ENCODE measurements around the gene DBF4B. TPM values are rescaled to one million over a fixed set of nuclear protein-coding genes. Genes with fewer than 3 reads are reported as not detected.

The DBF4B gene
- total and polyA plus RNA-seq, 2 of the 13 experiments (the other 11 are each of a cell fraction or from before 2014, with no cell fraction given): 11.7 to 13.2 TPM

- no peak for TF ChIP-seq ZNF354B (CRISPR knock-in tag; IDR thresholded peaks at IDR 0.05)
- no peak for TF ChIP-seq ZNF382 (CRISPR knock-in tag; IDR thresholded peaks at IDR 0.05; ENCODE audit: borderline replicate concordance)
- TF ChIP-seq HOXA9 (CRISPR knock-in tag; IDR thresholded peaks at IDR 0.05; ENCODE audit: borderline replicate concordance): peak; percentile 73; the same call in 1 of the 2 replicates
- TF ChIP-seq NFKB2 (CRISPR knock-in tag; IDR thresholded peaks at IDR 0.05; ENCODE audit: borderline replicate concordance): peak; percentile 34; the same call in 1 of the 2 replicates
- TF ChIP-seq PRDM10 (CRISPR knock-in tag; IDR thresholded peaks at IDR 0.05; ENCODE audit: low read depth): no peak; the same call in 1 of the 2 replicates
- peak; percentile 49; the same call in 1 of the 2 replicates for TF ChIP-seq ESRRA (CRISPR knock-in tag; IDR thresholded peaks at IDR 0.05; ENCODE audit: low read depth)
- peak; percentile 93 for TF ChIP-seq REXO4 (CRISPR knock-in tag; IDR thresholded peaks at IDR 0.05; ENCODE audit: borderline replicate concordance)
- TF ChIP-seq ATRX (CRISPR knock-in tag; IDR thresholded peaks at IDR 0.05; ENCODE audit: borderline replicate concordance): no peak
- peak; percentile 72; the same call in 1 of the 2 replicates for TF ChIP-seq MXD4 (CRISPR knock-in tag; IDR thresholded peaks at IDR 0.05)
- peak; percentile 59 for TF ChIP-seq ZEB1 (IDR thresholded peaks at IDR 0.05; ENCODE audit: insufficient replicate concordance, low read depth)
- peak; percentile 36; the same call in 1 of the 2 replicates for TF ChIP-seq MTA1 (CRISPR knock-in tag; IDR thresholded peaks at IDR 0.05; ENCODE audit: borderline replicate concordance)
- no peak for TF ChIP-seq ISX (CRISPR knock-in tag; conservative IDR thresholded peaks at IDR 0.05)
- TF ChIP-seq REPIN1 (CRISPR knock-in tag; IDR thresholded peaks at IDR 0.05; ENCODE audit: borderline replicate concordance, low read depth): peak; percentile 40; the same call in 1 of the 2 replicates
- 0 out of 2 replicates have a peak, but pooled peaks have one; percentile 19 for TF ChIP-seq ZNF616 (CRISPR knock-in tag; IDR thresholded peaks at IDR 0.05; ENCODE audit: low read depth)
- TF ChIP-seq ZNF841 (CRISPR knock-in tag; IDR thresholded peaks at IDR 0.05; ENCODE audit: borderline replicate concordance): no peak
- TF ChIP-seq ZBTB38 (CRISPR knock-in tag; IDR thresholded peaks at IDR 0.05): no peak
- no peak for TF ChIP-seq RARA (CRISPR knock-in tag; IDR thresholded peaks at IDR 0.05)
- TF ChIP-seq E2F2 (CRISPR knock-in tag; IDR thresholded peaks at IDR 0.05; ENCODE audit: borderline replicate concordance): 0 out of 2 replicates have a peak, but pooled peaks have one; percentile 56
- TF ChIP-seq ZBTB7A (CRISPR knock-in tag; IDR thresholded peaks at IDR 0.05): peak; percentile 77; the same call in 1 of the 2 replicates
- TF ChIP-seq SRF (IDR thresholded peaks at IDR 0.05; ENCODE audit: low read depth, low read length): 0 out of 2 replicates have a peak, but pooled peaks have one; percentile 14
- TF ChIP-seq ZSCAN22 (CRISPR knock-in tag; IDR thresholded peaks at IDR 0.05): 0 out of 2 replicates have a peak, but pooled peaks have one; percentile 31
- TF ChIP-seq NFYC (CRISPR knock-in tag; IDR thresholded peaks at IDR 0.05): peak; percentile 72
- TF ChIP-seq ZNF569 (CRISPR knock-in tag; IDR thresholded peaks at IDR 0.05; ENCODE audit: borderline replicate concordance): peak; percentile 93; the same call in 1 of the 2 replicates
- no peak for TF ChIP-seq GTF3A (CRISPR knock-in tag; conservative IDR thresholded peaks at IDR 0.05)
- TF ChIP-seq CEBPB (IDR thresholded peaks at IDR 0.05; ENCODE audit: borderline replicate concordance, low read depth, low read length): no peak
- TF ChIP-seq DR1 (CRISPR knock-in tag; IDR thresholded peaks at IDR 0.05): peak; percentile 78
These were observed 66.8 kb downstream of the DBF4B start (continued) for GRCh38 chr17:44775136-44775837.

All from HepG2 (cell line).